Activated CD4-positive, alpha-beta memory T cell treated with anti-CD3 and anti-CD28 coated beads for 36 hours (primary cell): ENCODE results near the gene DHX58. TPM values are rescaled to one million over a fixed set of nuclear protein-coding genes. Genes with fewer than 3 reads are reported as not detected.

Experiments
- CTCF ChIA-PET: fragments of 350-600 bp; sonication (Branson Sonifier 250); formaldehyde crosslinking; loops from one replicate; lab custom pipeline; 2021; ENCODE audit warnings: antibody characterized with exemption, inconsistent platforms; lab: Charles Lee
- POLR2A ChIA-PET: fragments of 350-600 bp; sonication (Branson Sonifier 250); formaldehyde crosslinking; loops from one replicate; lab custom pipeline; 2021; ENCODE audit warnings: antibody characterized with exemption; lab: Charles Lee
- DNase-seq: peaks from one replicate; pipeline ENCODE4 v3.0.0-alpha.2; 2020
- H3K27ac Mint-ChIP-seq: one replicate; pipeline ENCODE4 v1.8.0; 2021; ENCODE audit warnings: mixed read lengths
- H3K27me3 Mint-ChIP-seq: one replicate; pipeline ENCODE4 v1.8.0; 2021; ENCODE audit warnings: mixed read lengths
- H3K36me3 Mint-ChIP-seq: one replicate; pipeline ENCODE4 v1.8.0; 2021; ENCODE audit warnings: mixed read lengths
- H3K4me1 Mint-ChIP-seq: one replicate; pipeline ENCODE4 v1.8.0; 2021; ENCODE audit warnings: low read depth, mixed read lengths
- H3K4me3 Mint-ChIP-seq: one replicate; pipeline ENCODE4 v1.8.0; 2021; ENCODE audit warnings: mild to moderate bottlenecking, mixed read lengths
- H3K9me3 Mint-ChIP-seq: one replicate; pipeline ENCODE4 v1.8.0; 2021; ENCODE audit warnings: mixed read lengths
- intact Hi-C: fragments of 100-400 bp; cut with micrococcal nuclease; formaldehyde crosslinking; loops from one replicate; pipeline ENCODE4 v1.15.1; 2023
- total RNA-seq, 2 experiments: library from RNA; stranded (reverse); gene quantifications; one replicate each; pipeline ENCODE4 v1.2.3, GENCODE V29; 2021

Gene DHX58
- total RNA-seq, 2 experiments from 2014 or later = 38.1 to 38.4 TPM

DNA sequence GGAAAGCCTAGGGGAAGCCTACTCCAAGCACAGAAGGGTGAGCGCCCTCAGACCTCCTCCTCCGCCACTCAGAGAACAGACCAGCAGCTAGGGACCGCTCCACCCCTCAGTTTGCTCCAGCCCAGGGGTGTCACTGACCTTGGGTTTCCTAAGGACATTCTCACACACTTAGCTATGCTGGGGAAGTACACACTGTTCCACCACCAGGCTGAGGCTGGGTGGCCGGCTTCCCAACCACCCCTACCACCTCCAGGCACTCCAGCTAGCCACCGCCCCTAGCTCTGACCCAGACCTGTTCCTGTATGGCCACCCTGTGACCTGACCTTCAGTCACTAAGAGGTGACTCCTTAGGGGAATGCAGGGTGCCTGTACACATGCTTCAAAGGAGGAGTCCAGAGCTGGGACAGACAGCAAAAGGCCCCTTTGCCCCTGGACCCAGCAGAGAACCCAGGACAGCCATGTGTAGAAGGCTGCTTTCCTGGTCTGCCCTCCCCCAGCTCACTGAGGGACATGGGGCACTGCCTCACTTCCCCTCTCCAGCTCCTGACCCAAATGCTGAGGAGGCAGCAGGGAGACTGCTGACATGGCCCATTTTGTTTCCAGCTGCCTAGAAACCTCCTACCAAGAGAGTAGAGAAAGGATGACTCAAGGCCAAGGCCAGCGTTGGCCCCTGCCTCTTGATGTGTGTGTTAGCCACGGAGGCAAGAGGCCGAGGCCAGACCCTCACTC, 16.8 kb upstream of the DHX58 start:
- intact Hi-C loops = no loop called here
- peaks cover 32% of the 10 kb centered on the region for H3K36me3 Mint-ChIP-seq
- ChIA-PET POLR2A (interaction anchor here (0.6 to 1.6 kb wide), 2 partner anchors 17 to 50 kb away, joined by 3 to 4 read pairs; no protein-coding TSS in a partner anchor), CTCF (interaction anchor here (1.0 to 2.8 kb wide), 4 partner anchors 11 to 105 kb away, joined by 3 to 11 read pairs (median 4); no protein-coding TSS in a partner anchor)
- H3K4me1 Mint-ChIP-seq = peaks cover 36% of the 10 kb centered on the region
- no peak for DNase-seq
- no peaks in the 10 kb centered on the region for H3K9me3 Mint-ChIP-seq
- H3K4me3 Mint-ChIP-seq = no peak overlapping the region
- H3K27ac Mint-ChIP-seq = peak overlapping the region; percentile 67
- H3K27me3 Mint-ChIP-seq = no peaks in the 10 kb centered on the region

- Mint-ChIP-seq H3K27me3 (no peaks in the 10 kb centered on the region), H3K9me3 (no peaks in the 10 kb centered on the region), H3K4me1 (peaks cover 18% of the 10 kb centered on the region), H3K27ac (no peak overlapping the region), H3K36me3 (peaks cover 32% of the 10 kb centered on the region), H3K4me3 (no peak overlapping the region)
- intact Hi-C loops = no loop called here
- DNase-seq = no peak
- ChIA-PET POLR2A (interaction anchor here (0.7 kb wide), 1 partner anchor 161 kb away, joined by 3 read pairs; the partner anchor contains the start of gene CNP), CTCF (interaction anchor here (1.3 kb wide), 1 partner anchor 9 kb away, joined by 3 read pairs; no protein-coding TSS in a partner anchor)
Measured at GRCh38 chr17:42127414-42127813, 14.9 kb upstream of the DHX58 start.

DNA sequence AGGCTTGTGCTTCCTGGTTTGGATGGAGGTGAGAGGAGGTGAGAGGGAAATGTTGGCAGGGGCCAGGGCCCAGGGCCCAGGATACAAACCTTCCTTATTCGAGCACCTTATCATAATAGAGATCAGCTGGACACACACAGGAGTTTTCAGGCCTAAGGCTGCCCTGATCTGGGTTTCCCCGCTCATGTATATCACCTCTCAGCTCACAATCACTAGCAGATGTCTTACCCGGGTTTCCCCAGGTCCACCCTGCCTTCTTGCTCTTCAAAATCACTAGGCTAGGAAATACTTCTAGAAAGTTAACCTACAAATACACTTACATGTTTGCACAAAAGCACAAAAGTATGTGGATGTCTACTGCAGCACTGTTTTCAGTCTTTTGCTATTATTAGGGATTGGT, 14.3 kb upstream of the DHX58 start:
- H3K36me3 Mint-ChIP-seq = peaks cover 32% of the 10 kb centered on the region

DNA sequence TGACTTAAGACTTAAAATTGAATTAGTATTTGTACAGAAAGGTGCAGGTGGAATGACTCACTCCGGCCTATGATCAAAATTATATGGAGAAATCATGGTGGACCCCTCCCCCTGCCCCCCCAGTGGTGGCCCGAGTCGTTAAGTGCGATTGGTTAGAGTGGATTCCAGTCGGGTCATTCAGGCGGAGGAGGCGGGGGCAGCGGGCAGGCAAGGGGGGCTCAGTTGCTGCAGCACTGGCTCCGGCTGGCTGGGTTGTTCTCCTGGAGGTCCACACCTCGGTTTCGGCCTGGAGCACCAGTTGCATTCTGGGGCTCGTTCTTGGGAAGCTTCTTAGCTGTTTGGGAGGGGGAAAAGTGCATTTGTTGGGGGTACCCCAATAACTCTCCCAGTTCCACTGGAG, 13.1 kb upstream of the DHX58 start:
- Mint-ChIP-seq H3K27me3 (no peaks in the 10 kb centered on the region), H3K9me3 (no peaks in the 10 kb centered on the region), H3K4me1 (peaks cover 5% of the 10 kb centered on the region), H3K4me3 (no peak overlapping the region), H3K27ac (no peak overlapping the region), H3K36me3 (peaks cover 30% of the 10 kb centered on the region)
- intact Hi-C loops = no loop called here
- CTCF ChIA-PET = interaction anchor here (2.2 kb wide), 1 partner anchor 58 kb away, joined by 5 read pairs; no protein-coding TSS in a partner anchor
- no peak for DNase-seq
- POLR2A ChIA-PET = no interaction called here

More for the DNA sequence above, 14.3 kb upstream of the DHX58 start:
- Mint-ChIP-seq H3K4me1 (peaks cover 12% of the 10 kb centered on the region), H3K27ac (no peak overlapping the region), H3K27me3 (no peaks in the 10 kb centered on the region), H3K9me3 (no peaks in the 10 kb centered on the region), H3K4me3 (no peak overlapping the region)
- ChIA-PET POLR2A (interaction anchor here (0.7 kb wide), 1 partner anchor 160 kb away, joined by 3 read pairs; the partner anchor contains the start of gene CNP), CTCF (interaction anchor here (1.3 kb wide), 1 partner anchor 9 kb away, joined by 3 read pairs; no protein-coding TSS in a partner anchor)
- intact Hi-C loops = no loop called here
- DNase-seq = no peak

DNA sequence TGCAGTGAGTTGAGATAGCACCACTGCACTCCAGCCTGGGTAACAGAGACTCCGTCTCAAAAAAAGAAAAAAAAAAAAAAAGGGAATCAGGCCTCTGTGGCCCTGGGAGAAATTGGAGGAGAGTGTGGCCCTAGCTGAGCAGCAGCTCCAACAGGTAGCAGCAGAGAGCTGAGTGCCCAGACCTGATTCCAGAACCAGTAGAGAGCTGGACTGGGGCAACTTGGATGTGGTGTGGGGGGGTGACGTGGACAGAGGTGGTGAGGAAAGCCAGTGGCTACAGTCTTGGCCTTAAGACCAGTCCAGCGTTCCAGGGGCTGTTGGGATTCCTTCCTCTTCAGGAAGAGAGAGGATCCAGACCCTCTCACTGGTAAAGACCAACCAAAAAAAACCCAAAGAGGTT, 11.7 kb upstream of the DHX58 start:
- H3K27me3 Mint-ChIP-seq = no peaks in the 10 kb centered on the region
- no peak overlapping the region for H3K4me3 Mint-ChIP-seq
- intact Hi-C loops = no loop called here
- ChIA-PET POLR2A (interaction anchor here (0.6 to 0.8 kb wide), 2 partner anchors 12 to 17 kb away, joined by 3 read pairs; partner anchors contain the start of gene DHX58), CTCF (interaction anchor here (2.2 kb wide), 1 partner anchor 60 kb away, joined by 5 read pairs; no protein-coding TSS in a partner anchor)
- H3K36me3 Mint-ChIP-seq = peaks cover 28% of the 10 kb centered on the region
- no peaks in the 10 kb centered on the region for H3K9me3 Mint-ChIP-seq
- H3K4me1 Mint-ChIP-seq = peaks cover 15% of the 10 kb centered on the region
- no peak for DNase-seq
- no peak overlapping the region for H3K27ac Mint-ChIP-seq

- POLR2A ChIA-PET = interaction anchor here (2.8 kb wide), 1 partner anchor 11 kb away, joined by 16 read pairs; the partner anchor contains the start of gene DHX58
- intact Hi-C loops = no loop called here
- CTCF ChIA-PET = interaction anchor here (1.2 to 1.9 kb wide), 2 partner anchors 8 to 9 kb away, joined by 5 to 7 read pairs; no protein-coding TSS in a partner anchor
- H3K27me3 Mint-ChIP-seq = no peaks in the 10 kb centered on the region
- peaks cover 24% of the 10 kb centered on the region for H3K4me1 Mint-ChIP-seq
- H3K36me3 Mint-ChIP-seq = peaks cover 23% of the 10 kb centered on the region
- DNase-seq = no peak
- H3K27ac Mint-ChIP-seq = no peak within 1 kb of the TSS
- H3K4me3 Mint-ChIP-seq = peak within 1 kb of the TSS; percentile 56
- no peaks in the 10 kb centered on the region for H3K9me3 Mint-ChIP-seq
Measured at GRCh38 chr17:42122371-42123303, 10.1 kb upstream of the DHX58 start, which contains the start of gene HSPB9. TSS of gene HSPB9 (plus strand) at chr17:42122804. CDS start at chr17:42122851, 47 bp downstream.

DNA sequence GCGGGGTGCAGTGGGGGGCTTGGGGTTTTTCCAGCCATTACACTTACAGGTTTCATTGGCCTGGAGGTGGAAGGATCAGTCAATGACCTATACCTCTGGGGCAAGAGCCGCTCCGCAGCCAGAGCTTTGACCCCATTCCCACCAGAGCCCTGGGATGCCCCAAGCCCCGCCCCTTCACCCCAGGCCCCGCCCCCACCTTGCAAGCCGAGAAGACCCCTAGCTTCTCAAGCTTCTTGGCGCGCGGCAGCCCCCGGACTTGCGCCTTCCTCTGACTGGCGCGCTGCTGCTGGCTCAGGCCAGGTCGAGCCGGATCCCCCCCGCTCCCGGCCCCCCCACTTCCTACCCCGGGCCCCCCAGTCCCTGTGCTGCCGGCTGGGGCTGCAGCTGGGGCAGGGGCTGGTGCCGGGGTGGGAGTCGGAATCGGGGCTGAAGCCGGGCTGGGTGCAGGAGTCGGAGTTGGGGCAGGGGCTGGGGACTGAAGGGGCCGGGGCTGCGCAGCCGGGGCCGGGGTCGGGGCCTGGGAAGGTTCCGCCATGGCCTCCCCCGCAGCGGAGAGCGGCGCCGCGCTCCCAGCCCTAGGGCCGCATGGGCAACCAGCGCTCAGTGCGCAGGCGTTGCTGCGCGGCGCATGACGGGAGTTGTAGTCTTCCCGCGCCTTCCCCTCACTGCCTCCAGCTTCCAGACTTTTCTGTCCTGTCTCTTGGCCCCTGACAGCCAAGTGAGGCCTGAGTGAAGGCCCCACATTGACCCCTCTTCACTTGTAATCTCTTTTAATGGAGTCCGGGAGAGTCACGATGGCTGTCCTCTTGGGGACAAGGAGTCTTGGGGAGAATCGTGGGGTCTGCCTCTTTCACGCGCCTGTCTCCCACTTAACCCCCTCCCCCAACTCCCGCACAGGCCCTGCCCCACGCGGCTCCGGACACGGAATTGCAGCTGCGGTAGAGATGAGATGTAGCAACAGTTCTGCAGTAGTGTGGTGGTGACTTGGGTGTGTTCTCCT, 8.6 kb upstream of the DHX58 start, which contains the start of gene KAT2A:
Gene KAT2A, minus strand, starts transcription at position 598 of the 1,000 bp plus-strand sequence. Its CDS starts 63 bp downstream, at position 535.
- DNase-seq = peak; percentile 85
- intact Hi-C loops = no loop called here
- peaks cover 28% of the 10 kb centered on the region for H3K36me3 Mint-ChIP-seq
- H3K27me3 Mint-ChIP-seq = no peaks in the 10 kb centered on the region
- H3K27ac Mint-ChIP-seq = peak within 1 kb of the TSS; percentile 51
- no peaks in the 10 kb centered on the region for H3K9me3 Mint-ChIP-seq
- POLR2A ChIA-PET = interaction anchor here (0.7 to 2.8 kb wide), 7 partner anchors 9 to 155 kb away, joined by 3 to 16 read pairs (median 6); partner anchors contain the start of genes CNP, DHX58, KCNH4 and NKIRAS2
- peak within 1 kb of the TSS; percentile 56 for H3K4me3 Mint-ChIP-seq
- H3K4me1 Mint-ChIP-seq = peaks cover 31% of the 10 kb centered on the region
- CTCF ChIA-PET = interaction anchor here (0.9 to 15.6 kb wide), 10 partner anchors 10 to 285 kb away, joined by 3 to 211 read pairs (median 4); partner anchors contain the start of genes CNP, DNAJC7, KCNH4 and NKIRAS2

- peak overlapping the region; percentile 4 for H3K27ac Mint-ChIP-seq
- no peaks in the 10 kb centered on the region for H3K9me3 Mint-ChIP-seq
- H3K4me1 Mint-ChIP-seq = peaks cover 31% of the 10 kb centered on the region
- intact Hi-C loops = no loop called here
- ChIA-PET POLR2A (interaction anchor here (0.7 to 2.8 kb wide), 7 partner anchors 8 to 154 kb away, joined by 3 to 16 read pairs (median 6); partner anchors contain the start of genes CNP, DHX58, KCNH4 and NKIRAS2), CTCF (interaction anchor here (0.8 to 15.6 kb wide), 10 partner anchors 10 to 286 kb away, joined by 3 to 211 read pairs (median 5); partner anchors contain the start of genes CNP, DNAJC7 and NKIRAS2)
- H3K36me3 Mint-ChIP-seq = peaks cover 28% of the 10 kb centered on the region
- DNase-seq = no peak
- no peaks in the 10 kb centered on the region for H3K27me3 Mint-ChIP-seq
- peak overlapping the region; percentile 56 for H3K4me3 Mint-ChIP-seq
Measured at GRCh38 chr17:42120161-42120769, 7.8 kb upstream of the DHX58 start.

DNA sequence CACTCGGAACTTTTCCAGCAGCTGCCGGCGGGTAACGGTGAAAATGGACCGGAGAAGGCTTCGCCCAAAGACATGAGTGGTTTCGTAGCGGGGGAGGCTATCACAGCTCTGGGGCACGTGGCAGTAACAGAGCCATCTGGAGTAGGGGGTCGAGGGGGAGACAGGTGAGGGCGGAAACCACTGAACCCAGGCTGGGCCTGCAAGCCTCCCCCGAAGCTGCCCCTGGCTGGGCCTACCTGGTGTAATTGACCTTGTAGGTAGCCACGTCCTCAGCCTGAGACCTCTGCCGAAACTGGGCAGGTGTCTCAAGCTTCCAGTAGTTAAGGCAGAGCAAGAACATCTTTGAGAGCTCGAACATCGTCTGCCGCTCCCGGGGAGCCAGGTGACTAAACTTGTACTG, 6.8 kb upstream of the DHX58 start:
- Mint-ChIP-seq H3K27me3 (no peaks in the 10 kb centered on the region), H3K27ac (no peak overlapping the region), H3K4me1 (peaks cover 31% of the 10 kb centered on the region), H3K36me3 (peaks cover 31% of the 10 kb centered on the region), H3K4me3 (no peak overlapping the region), H3K9me3 (no peaks in the 10 kb centered on the region)
- intact Hi-C loops = no loop called here
- ChIA-PET CTCF (interaction anchor here (1.2 to 15.6 kb wide), 8 partner anchors 9 to 155 kb away, joined by 4 to 211 read pairs (median 10); partner anchors contain the start of genes CNP, DNAJC7 and NKIRAS2), POLR2A (interaction anchor here (1.3 to 2.8 kb wide), 3 partner anchors 9 to 153 kb away, joined by 3 to 13 read pairs (median 7); partner anchors contain the start of genes CNP and NKIRAS2)
- DNase-seq = no peak
